GM12878 (cell line): ENCODE data around the gene AMN1.

Experiments used
- CREM ChIP-seq: IDR thresholded peaks from 2 replicates; pipeline ENCODE4 v1.6.1; 2014; ENCODE audit warnings: antibody characterized with exemption, low read depth
- CTCF ChIP-seq, 3 experiments: IDR thresholded peaks in 2 of 3; conservative IDR thresholded peaks in 1 of 3; 2 replicates each; pipeline ENCODE4 v1.5.1; 2011; ENCODE audit warnings: low read depth in 3 of 3, low read length in 3 of 3, mild to moderate bottlenecking in 3 of 3, control low read depth in 2 of 3, moderate library complexity in 2 of 3, inconsistent platforms in 1 of 3, mixed read lengths in 1 of 3; ENCODE audit not compliant: control insufficient read depth in 2 of 3, insufficient read depth in 1 of 3; ENCODE audit errors: extremely low read depth in 1 of 3
- EP300 ChIP-seq, 2 experiments: fragments of 150-350 bp in 1 of 2; IDR thresholded peaks; 2 replicates each; pipeline ENCODE4 v1.6.1; 2011 to 2012; ENCODE audit warnings: low read depth in 2 of 2, low read length in 2 of 2, borderline replicate concordance in 1 of 2, improper control_type of control experiment in 1 of 2, inconsistent platforms in 1 of 2; ENCODE audit not compliant: control insufficient read depth in 1 of 2
- FOXM1 ChIP-seq: IDR thresholded peaks from 2 replicates; pipeline ENCODE4 v1.6.1; 2012; ENCODE audit warnings: low read depth, mild to moderate bottlenecking, inconsistent platforms, low read length, moderate library complexity
- GABPA ChIP-seq: IDR thresholded peaks from 2 replicates; pipeline ENCODE4 v1.6.1; 2014; ENCODE audit warnings: antibody characterized with exemption, low read depth, mild to moderate bottlenecking, inconsistent platforms
- HDAC2 ChIP-seq: fragments of 200-600 bp; sonication (generic); IDR thresholded peaks from 2 replicates; pipeline ENCODE4 v1.6.1; 2017
- JUNB ChIP-seq: IDR thresholded peaks from 2 replicates; pipeline ENCODE4 v1.6.1; 2016; ENCODE audit warnings: antibody characterized with exemption, mild to moderate bottlenecking
- KDM1A ChIP-seq: fragments of 200-600 bp; sonication (generic); IDR thresholded peaks from 2 replicates; pipeline ENCODE4 v1.6.1; 2016; ENCODE audit warnings: borderline replicate concordance
- POLR2AphosphoS5 ChIP-seq: IDR thresholded peaks from 2 replicates; pipeline ENCODE4 v1.6.1; 2011; ENCODE audit warnings: mild to moderate bottlenecking, low read length, inconsistent platforms
- SMC3 ChIP-seq: IDR thresholded peaks from 2 replicates; pipeline ENCODE4 v1.6.1; 2011; ENCODE audit warnings: low read length, improper control_type of control experiment, borderline replicate concordance
- YY1 ChIP-seq: IDR thresholded peaks from 2 replicates; pipeline ENCODE4 v1.6.1; 2011; ENCODE audit warnings: low read depth, mild to moderate bottlenecking, low read length
- ZNF274 ChIP-seq: IDR thresholded peaks from one replicate; pipeline ENCODE4 v1.8.0; 2011; ENCODE audit not compliant: insufficient read length, insufficient read depth

DNA sequence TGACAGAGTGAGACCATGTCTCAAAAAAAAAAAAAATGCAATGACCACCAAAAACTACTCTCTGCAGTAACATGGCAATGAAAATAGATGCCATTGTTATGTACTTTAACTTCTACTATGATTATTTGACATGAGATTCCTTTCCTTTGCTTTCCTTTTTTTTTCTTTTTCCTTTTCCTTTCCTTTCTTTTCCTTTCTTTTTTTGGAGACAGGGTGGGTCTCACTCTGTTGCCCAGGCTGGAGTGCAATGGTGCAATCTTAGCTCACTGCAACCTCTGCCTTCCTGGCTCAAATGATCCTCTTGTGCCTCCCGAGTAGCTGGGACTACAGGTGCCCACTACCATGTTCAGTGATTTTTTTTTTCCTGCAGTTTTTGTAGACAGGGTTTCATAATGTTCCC lies 94.2 kb downstream of the AMN1 start:
- TF ChIP-seq JUNB, result no peak
- TF ChIP-seq CTCF (IDR thresholded peaks at IDR 0.05 in 2 of 3, conservative IDR thresholded peaks at IDR 0.05 in 1 of 3; ENCODE audit: control insufficient read depth in 2 of 3, extremely low read depth in 1 of 3, insufficient read depth in 1 of 3, low read depth in 3 of 3, low read length in 3 of 3), result no peak
- TF ChIP-seq POLR2AphosphoS5, result no peak
- TF ChIP-seq GABPA, result no peak
- TF ChIP-seq EP300 (IDR thresholded peaks at IDR 0.05; ENCODE audit: borderline replicate concordance in 1 of 2, control insufficient read depth in 1 of 2, low read depth in 2 of 2, low read length in 2 of 2), result no peak
- no peak for TF ChIP-seq SMC3
- no peak for TF ChIP-seq CREM
- no peak for TF ChIP-seq ZNF274
- no peak for TF ChIP-seq HDAC2
- TF ChIP-seq YY1, result no peak
- no peak for TF ChIP-seq KDM1A
- TF ChIP-seq FOXM1, result no peak
